ENCODE measurements around the gene RAVER2.
"Not testable (repeated sequence)": the region's sequence is repeated elsewhere in the genome, so short reads cannot be mapped to it uniquely, and the experiment has no call there.

RAVER2 gene

DNA sequence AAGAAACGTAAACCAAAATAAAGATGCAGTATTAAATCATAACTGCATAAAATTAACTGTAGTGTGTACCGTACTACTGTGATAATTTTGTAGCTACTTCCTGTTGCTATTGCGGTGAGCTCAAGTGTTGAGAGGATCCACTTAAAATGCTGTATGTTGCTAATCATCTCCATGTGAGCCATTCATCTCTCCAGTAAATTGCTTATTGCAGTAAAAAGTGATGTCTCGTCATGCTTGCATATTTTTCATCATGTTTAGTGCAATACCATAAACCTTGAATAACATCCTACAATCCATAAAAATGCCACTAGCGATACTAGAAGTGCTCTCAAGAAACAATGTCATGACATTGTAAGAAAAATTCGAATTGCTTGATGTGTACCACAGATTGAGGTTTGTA, 66.3 kb downstream of the RAVER2 start:
- DNase-seq (ENCODE audit: low read depth) = no peak

DNA sequence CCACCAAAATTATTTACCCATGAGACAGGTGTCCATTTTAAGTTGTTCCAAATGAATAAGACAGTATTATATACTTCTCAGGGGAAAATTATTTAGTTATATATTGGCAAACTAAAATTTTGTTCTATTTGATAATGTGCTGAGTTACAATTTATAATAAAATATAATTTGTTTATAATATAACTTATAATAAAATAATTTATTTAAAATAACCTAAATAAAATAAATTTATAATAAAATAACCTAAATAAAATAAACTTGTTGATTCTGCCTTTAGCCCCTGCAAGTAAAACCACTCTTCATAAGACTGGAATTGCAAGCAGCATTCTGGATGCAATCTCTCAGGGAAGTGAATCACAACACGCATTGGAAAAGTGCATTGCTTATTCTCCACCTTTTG, 69.6 kb downstream of the RAVER2 start:
- no peak for DNase-seq (ENCODE audit: low read depth)

DNA sequence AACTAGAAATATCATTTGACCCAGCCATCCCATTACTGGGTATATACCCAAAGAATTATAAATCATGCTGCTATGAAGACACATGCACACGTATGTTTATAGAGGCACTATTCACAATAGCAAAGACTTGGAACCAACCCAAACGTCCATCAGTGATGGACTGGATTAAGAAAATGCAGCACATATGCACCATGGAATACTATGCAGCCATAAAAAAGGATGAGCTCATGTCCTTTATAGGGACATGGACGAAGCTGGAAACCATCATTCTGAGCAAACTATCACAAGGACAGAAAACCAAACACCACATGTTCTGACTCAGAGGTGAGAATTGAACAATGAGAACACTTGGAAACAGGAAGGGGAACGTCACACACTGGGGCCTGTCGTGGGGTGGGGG, 72.5 kb downstream of the RAVER2 start:
- not testable (repeated sequence) for DNase-seq (ENCODE audit: low read depth)

DNA sequence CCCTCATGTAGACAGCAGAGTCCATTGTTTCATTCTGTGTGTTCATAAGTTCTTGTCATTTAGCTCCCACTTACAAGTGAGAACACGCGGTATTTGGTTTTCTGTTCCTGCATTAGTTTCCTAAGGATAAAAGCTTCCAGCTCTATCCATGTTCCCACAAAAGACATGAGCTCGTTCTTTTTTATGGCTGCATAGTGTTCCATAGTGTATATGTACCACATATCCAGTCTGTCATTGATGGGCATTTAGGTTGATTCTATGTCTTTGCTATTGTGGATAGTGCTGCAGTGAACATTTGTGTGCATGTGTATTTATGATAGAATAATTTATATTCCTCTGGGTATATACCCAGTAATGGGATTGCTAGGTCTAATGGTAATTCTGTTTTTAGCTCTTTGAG, 75.7 kb downstream of the RAVER2 start:
- not testable (repeated sequence) for DNase-seq (ENCODE audit: low read depth)

DNA sequence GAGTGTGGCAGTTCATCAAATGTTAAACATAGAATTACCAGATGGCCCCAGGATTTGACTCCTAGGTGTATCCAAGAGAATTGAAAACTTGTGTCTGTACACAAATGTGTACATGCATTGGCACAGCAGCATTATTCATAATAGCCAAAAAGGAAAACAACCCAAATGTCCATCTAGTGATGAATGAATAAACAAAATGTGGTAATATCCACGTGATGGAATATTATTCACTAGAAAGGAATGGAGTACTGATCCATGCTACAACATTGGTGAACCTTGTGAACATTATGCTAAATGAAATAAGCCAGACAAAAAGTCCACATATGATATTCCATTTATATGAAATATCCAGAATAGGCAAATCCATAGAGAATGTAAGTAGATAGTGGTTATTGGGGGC, 77.7 kb downstream of the RAVER2 start:
- peak; percentile 17 for DNase-seq (ENCODE audit: low read depth)

DNA sequence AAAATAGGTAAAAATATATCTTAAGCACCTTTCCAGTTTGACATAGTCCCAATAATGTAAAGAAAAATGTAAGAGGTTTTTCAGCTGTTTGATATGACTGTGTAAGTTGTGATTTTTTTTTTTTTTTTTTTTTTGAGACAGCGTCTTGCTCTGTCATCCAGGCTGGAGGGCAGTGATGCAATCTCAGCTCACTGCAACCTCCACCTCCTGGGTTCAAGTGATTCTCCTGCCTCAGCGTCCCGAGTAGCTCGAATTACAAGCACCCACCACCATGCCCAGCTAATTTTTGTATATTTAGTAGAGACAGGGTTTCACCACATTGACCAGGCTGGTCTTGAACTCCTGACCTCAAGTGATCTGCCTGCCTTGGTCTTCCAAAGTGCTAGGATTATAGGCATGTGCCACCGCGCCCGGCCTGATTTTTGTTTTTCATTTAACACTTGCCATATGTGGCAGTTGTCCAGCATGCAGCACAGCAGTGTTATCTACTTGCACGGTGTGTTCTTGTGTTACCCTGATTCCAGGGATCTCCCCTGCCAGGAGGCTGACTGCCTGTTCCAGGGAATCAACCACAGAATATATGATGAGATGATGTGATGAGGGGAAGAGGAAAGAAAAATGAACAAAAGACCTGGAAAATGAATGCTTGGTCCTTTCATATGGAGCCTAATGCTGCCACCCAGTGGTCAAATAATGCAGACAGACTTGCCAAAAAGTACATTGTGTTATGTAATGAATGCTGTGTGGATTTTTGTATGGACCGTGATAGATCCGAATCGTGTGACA, 79.0 kb downstream of the RAVER2 start:
- peak; percentile 61 for DNase-seq (ENCODE audit: low read depth)

DNA sequence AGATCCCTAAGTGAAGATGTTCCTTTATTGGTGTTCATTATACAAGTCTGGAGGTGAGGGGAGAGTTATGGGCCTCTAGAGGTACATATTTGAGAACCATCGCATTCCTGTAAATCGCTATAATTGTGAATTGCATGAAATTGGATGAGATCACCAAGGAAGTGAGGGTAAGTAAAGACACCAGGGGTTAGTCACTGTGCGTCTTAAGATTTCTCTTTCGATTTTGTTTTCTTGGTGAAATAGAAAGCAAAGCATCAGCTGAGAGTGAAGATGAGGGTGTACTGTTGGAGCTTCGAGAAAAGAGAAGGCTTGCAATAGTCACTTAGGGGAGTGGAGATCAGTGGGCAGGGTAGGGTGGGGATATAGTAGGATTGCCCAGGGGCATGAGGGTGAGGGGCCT, 82.1 kb downstream of the RAVER2 start:
- DNase-seq (ENCODE audit: low read depth) = no peak

DNA sequence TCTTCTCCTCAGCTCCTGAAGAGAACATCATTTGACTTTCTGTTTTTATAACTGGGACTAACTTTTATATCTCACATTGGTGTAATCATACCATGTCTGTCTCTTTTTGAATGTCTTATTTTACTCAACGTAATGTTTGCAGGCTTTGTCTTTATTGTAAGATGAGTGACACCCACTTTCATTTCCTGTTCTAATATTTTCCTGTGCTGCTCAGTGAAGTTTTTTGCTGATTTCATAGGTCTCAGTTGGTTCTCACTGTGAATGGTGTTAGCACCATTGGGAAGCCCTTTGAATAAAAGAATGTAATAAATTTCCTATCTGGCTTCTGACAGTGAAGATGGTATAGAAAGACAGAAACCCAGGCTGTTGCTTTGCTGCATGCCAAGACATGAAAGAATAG, 84.0 kb downstream of the RAVER2 start:
- no peak for DNase-seq (ENCODE audit: low read depth)

DNA sequence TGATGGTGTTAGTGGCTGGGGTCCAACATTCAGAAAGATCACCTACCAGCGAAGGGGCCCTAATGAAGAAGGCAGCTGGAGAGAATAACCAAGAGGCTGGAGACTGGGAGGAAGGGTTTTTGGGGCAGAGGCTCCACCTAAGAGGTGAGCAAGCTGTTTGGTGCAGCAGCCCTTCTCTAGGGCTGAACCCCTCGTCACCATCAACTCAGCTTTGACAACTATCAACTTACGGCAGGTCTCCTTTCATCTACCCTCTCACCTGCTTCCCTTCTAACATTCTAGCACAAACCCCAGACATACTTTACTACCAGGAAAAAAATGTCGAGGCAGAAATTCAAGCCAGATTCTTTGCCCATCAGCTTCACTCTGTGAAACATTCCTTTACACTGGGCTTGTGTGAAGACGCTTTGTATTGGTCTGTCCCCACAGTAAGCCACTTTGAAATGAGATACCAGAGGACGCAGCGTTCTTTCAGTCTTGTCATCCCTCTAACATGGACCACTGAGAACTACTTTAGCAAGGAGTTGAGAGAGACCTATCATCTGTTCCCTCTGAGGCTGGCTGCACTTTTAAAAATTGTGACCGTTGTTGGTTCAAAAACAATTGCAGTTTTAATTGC, 84.6 kb downstream of the RAVER2 start:
- no peak for DNase-seq (ENCODE audit: low read depth)

DNA sequence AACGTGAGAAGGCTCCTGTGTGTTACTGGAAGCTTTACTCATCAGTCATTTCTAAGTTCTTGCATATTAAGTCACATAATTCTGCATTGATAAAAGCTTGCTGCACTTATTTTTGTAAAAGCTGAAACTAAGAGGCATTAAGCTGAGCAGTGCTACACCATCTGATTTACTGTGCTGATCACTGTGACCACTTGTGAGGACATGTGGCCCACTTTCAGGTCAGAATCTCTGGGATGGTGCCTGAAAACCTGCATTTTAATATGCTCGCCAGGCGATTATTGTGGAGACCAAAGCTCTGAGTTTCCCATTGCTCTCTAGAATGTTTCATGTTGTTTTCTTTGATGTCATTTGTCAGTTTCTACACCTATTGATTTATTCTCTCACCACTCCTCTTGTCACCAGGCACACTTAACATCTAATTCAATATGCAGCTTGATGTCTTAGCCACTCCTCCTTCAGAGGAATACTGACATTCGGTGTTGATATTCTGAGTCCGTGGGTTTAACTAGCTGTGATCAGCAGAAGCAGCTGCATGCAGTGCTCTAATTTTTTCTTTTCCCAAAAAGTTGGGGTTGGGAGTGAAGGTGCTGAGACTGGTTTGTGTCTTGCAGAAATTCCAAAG, 85.3 kb downstream of the RAVER2 start:
- no peak for DNase-seq (ENCODE audit: low read depth)

DNA sequence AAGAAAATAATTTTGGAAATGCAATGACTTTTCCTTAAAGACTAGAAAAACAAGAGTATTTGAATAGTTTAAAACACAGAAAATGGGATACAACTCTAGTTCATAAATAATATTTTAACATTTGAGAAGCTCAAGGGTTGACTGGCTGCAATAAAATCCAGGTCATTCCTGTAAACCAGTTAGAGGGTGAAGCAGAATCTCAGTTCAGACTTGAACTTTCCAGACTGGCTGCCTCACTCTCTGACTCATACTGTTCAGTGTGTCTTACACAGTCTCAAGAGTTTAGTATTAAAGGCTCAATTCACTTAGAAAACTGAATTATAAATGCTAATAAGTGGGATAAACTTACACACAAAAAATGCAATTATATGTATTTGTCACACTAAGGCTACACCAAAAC, 89.9 kb downstream of the RAVER2 start:
- no peak for DNase-seq (ENCODE audit: low read depth)

DNA sequence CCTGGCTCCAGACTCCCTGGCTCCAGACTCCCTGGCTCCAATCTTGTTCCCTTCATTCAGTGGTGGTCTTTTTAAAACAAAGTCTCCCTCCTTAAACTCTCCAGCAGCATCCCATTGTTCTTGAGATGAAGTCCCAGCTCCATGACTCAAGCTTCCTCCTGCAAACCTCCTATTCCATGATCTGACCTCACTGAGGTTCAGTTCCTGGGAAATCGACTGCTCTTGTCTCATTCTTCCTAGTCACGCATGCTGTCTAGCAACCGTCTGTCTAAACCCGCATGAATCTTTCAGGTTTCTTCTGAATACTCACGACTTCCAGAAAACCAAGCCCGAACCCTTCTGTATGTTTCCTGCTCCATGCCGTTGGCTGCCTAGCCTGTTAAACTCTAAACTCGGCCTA, 91.9 kb downstream of the RAVER2 start:
- no peak for DNase-seq (ENCODE audit: low read depth)

DNA sequence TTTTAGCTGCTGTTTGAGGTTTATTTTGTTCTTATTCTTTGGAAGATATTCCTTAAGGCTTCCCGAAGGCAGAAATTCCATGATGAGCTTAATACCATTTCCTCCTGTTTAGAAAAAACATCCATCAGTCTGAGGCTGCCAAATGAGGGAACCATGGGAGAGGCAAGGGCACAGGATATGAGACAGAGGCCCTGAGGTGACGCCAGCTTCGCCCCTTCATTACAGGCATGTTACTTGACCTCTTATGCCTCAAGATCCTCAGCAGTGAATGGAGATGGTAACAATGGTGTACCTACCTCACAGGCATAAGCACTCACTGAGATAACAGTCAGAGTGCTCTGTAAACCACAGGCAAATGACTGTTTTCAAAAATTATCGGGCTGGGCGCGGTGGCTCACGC, 93.6 kb downstream of the RAVER2 start:
- no peak for DNase-seq (ENCODE audit: low read depth)

DNA sequence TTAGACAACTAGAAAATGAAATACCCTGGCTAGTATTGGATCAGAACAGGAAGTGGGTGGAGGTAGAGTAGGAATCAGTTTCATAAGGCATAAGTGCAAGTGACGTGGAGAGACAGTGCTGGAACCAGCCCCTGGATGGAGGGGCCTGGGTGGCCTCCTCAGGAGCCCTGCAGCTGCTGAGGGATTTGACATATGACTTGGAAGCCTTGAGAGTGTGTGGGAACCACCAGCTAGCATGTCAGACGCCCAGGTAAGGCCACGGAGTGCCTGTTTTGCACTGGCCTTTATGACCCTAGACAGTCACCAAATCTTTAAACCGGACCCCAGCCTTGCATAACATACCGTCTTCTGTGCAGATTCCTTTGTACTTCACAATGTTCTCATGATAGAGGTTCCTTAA, 94.4 kb downstream of the RAVER2 start:
- DNase-seq (ENCODE audit: low read depth) = no peak

DNA sequence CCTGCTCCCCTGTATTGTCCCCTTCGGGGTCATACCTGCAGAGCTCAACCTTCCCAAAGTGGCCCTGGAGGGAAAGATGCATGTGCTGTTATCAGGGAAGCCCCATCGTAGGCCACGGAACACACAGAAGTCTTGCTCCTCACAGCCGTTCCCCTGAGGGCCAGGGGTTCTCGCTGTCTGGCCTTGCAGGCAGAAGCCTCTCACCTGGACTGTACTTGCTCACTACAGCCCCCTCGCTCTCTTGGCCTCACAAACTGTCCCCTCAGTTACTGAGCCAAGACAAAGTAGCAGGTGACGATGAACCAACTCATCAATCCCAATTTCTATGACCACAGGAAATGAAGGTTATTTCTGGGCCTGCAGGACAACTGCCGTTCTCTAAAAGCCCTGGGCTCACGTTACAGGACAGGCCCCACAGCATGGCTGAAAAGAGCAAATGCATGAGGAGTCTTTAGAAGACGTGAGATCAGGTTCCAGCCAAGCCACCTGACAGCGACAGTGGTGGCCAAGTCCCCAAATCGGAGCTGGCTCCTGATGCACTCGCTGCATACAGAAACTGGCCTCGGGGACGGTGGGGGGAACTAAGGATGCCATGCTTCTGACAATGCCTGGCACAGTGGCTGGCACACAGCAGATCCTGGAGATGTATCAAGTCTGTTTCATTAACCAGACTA, 95.0 kb downstream of the RAVER2 start:
- DNase-seq (ENCODE audit: low read depth) = no peak

DNA sequence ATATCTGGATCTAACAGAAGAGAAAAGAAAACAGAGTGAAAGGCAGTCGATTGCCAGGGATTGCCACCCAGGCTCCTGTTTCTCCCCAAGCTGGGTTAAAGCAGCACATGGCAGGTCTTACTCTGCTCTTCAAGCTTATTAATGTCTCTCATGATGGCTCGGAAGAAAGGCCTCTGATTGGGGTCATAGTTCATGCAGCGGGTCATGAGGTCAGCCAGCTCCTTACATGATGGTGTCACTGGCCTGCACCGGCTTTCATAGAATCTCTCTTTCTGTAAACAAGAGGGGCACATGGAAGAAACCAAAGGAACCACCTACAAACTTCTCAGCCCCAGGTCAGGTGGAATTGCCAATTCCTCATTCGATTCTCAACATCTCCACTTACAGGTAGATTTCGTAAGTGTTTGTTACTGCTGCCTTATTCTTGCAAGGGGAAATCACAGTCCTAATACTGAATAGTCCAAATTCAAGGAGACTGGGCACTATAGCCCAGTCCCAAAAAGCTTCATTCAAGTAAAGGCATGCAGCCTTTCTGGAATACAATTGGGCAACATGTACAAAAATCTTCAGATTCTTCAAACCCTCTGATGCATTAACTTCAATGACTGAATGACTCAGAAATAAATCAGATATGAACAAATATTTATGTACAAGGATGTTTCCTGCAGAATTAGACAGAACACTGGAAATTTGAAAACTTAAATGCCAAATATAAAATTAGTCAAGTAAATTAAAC, 96.6 kb downstream of the RAVER2 start:
- no peak for DNase-seq (ENCODE audit: low read depth)

DNA sequence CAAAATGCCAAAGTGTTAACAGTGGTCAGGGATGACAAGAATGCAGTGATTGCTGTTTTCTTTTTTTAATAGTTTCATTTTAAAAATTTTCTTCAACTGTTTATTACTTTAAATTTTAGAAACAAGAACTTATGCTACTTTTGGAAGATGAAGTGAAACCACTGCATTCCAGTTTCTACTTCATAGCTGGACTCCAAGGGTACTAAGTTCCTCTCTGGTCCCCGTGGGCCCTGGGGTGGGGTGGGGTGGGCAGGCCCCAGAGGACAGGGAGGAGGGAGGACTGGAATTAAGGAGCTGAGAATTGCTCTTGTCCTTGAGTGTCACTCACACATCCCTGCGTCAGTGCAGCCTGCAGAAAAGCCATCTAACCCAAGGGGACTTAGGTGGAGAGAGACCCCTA, 97.3 kb downstream of the RAVER2 start:
- DNase-seq (ENCODE audit: low read depth) = no peak

DNA sequence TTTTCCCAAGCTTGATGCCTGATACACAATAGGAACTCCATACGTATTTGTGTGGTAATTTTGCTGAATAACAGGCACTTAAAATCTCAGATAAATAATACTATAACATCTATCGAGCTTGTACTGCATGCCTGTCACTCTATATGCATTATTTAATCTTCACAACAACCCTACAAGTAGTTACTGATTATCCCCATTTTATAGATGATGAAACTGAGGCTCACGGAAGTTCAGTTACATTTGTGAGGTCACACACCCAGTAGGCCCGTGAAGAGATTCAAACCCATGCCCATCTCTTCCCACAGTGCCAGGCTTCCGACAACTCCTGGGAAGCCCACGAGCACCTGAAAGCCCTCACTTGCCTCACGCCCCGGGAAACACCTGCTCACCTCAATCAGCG, 98.8 kb downstream of the RAVER2 start:
- no peak for DNase-seq (ENCODE audit: low read depth)

DNA sequence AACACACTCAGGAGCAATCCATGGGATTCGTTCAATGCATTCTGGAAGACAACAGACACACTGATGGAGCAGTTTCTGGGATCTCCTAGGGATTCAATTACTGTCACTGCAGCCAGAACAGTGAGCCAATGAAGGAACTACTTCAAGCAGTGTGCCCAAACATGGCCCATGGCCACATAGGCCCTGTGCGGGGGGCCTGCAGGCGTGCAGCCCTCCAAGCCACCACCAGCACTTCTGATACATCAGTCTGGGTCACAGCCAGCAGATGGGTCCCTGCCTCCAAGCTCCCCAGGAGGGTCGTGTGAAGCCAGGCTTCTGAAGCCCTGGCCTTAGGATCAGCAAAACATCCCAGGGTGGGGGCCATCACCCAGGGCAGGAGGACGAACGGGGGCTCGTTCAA, 99.3 kb downstream of the RAVER2 start:
- no peak for DNase-seq (ENCODE audit: low read depth)

DNA sequence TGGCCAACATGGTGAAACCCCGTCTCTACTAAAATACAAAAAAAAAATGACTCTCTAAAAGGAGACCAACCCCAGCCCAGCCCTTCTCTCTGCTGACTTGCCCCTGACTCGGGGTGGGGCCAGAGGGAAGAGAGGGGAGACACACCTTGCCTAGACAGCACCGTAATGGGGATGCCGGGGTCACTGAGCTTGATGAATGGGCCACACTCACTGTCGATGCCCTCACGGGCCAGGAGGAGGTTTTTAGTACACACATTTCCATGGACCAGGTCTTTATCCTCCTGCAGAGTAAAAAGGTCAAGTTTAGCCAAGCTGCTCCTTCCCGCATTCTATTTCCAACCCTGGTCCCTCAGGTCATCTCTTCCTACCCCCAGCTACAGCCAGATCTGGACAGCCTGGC, 99.7 kb downstream of the RAVER2 start:
- no peak for DNase-seq (ENCODE audit: low read depth)

DNA sequence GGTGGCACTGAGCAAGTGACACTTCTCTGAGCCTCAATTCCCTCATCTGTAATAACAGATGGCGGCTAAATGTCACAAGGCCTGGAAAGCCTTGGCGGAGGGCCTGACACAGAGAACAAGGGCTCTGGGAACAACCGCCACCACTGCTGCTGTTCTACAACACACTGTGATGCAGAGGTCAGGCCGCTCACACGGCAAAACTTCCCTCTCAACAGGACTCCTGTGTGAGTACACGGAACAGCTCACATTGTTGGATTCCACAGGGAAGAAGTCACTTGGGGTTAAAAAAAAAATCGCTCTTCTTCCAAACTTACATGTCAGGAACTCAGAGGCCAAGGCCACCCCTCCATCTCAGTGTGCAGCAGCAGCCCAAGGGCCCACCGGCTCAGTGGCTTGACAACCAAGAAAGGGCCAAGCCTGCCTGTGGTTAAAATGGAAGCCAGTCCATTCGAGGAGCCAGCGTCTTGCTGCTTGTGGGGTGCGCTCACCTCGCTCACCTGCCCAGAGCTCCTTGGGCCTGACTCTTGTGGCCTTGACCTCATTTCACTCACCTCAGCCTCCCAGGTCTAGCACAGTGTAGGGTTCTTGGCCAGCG, 101.1 kb downstream of the RAVER2 start:
- DNase-seq (ENCODE audit: low read depth) = no peak

Measured in HS-27A (cell line).